OCI-M1 (cell line): Measurements from ENCODE around the gene AHRR.
A peak's percentile ranks its signal among the peaks of the same experiment; 100 is the strongest.
"Not testable (repeated sequence)": the region's sequence is repeated elsewhere in the genome, so short reads cannot be mapped to it uniquely, and the experiment has no call there.

Experiments used
- DNase-seq: peaks from one replicate; lab custom pipeline; 2025; lab: John Stamatoyannopoulos, UW

AHRR gene

DNA sequence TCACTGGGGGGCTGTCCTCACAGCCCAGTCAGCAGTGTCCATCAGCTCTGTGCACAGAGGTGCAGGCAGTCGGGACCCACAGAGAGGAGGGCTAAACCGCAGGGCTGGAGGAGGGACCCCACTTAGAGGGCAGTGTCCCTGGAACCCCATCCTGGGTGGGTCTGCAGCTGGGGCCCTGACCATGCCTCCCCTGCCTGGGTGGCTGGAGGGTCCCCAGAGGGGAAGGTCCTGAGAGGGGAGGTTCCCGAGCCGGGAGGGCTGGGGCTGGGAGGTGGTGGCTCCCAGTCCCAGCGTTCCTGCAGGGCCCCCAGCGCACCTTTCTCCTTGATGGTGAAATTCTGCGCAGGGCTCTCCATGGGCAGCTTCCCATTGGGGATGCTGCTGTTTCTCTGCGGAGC is 154.2 kb downstream of the AHRR start:
- DNase-seq, result no peak

DNA sequence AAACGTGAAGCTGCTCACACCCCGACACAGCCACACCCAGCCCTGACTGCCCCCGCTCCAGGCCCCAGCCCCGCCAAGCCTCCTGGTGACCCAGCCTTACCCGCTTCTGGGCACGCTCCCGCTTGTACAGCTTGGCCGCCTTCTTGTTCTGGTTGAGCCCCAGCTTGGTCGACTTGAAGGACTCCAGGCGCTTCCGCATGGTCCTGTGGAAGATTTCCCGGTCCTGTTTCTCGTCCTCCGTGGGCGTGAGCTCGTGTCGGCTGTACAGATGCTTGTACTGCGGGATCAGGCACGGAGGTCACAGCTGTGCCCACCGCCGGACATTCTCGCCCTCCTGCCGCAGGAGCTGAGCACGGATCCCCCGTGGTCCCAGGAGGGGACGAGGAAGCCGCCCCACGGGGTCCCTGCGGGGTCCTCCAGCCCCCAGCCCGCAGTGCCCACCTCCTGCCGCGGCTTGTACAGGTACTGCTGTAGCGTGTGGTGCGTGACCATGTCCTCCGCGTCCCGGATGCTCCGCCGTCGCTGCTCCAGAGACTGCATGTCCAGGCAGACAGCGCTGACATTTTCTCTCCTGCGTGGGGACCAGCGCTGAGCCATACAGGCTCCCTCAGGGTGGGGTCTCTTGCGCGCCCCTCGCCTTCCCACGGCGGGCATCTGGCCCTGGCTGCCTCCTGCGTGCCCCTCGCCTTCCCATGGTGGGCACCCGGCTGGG is 154.7 kb downstream of the AHRR start:
- DNase-seq, result no peak

DNA sequence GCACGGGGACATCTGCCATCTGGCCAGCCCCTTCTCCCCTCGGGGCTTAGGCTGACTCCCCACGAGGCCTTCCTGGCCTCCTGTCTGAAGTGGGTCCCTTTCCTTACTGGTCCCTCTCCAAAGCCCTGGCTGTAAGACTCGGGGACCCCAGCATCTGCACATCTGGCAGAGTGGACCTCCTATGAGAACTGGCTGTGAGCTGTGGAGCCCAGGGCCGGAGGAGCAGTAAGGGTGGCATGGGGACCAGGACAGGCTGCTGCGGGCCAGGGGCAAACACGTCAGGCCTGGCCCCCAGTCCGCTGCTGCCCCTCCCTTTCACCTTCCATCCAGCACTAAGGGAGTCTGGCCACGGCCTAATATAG is 155.3 kb downstream of the AHRR start:
- DNase-seq, result no peak

DNA sequence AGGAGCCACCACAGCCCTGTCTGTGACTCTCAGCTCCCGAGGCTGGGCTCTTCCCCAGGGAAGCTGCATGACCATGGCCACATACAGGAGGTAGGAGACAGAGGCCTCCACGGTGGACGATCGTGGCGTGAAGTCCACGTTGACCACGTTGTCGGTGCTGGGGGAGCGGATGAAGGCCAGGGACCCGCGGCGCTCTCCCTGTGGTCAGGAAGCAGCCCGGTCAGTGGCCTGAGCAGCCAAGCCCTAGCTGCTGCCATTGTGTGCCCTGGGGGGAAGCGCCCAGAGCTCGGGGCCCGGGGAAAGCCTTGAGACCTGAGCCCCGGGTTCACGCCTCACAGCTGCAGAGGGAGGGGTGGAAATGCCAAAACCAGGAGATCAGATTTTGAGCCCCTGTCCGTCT is 155.7 kb downstream of the AHRR start:
- no peak for DNase-seq

DNA sequence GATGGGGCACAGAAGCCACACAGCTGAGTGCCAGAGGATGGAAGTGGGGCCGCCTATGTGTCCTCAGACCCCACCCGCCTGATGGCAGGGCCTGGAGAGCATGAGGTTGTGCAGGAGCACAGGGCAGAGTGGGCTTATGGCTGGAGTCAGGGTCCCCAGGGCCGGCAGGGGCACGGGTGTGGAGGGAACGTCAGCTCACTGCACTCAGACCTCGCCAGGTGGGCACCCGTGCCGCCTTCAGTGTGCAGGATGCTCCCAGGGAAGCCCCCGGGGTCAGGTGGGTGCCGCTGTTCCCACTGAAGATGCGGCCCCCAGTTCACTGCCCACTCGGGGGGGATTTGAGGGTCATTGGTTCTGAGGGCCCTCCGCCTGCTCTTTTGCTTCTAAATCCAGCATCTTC is 156.4 kb downstream of the AHRR start:
- no peak for DNase-seq

DNA sequence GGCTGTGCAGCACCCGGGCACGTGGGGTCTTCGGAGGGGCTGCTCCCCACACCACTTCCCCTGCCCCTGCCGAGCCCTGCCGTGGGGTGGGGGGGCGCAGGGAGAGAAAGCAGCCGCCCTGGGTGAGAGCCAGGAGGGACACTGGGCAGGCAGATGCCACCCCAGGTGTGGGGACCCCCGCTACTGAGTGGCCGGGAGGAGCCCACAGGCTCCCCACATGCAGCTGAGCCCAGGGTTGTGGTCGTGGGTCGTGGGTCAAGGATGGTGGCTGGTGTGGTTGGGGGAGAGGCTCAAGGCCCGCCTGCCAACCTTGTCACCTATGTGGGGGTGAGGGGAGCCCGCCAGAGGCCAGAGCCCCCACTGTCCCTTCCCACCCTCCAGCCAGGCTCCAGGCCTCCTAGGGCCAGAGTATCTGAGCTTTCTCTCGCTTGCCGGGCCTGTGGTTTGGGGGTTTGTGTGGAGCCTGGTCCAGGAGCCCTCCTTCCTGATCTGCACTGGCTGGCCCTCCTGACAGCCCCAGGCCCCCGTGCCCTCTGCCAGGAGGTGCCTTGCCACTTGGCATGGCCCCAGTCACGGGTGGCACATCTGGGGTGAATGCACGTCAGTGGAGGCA is 157.0 kb downstream of the AHRR start:
- no peak for DNase-seq

DNA sequence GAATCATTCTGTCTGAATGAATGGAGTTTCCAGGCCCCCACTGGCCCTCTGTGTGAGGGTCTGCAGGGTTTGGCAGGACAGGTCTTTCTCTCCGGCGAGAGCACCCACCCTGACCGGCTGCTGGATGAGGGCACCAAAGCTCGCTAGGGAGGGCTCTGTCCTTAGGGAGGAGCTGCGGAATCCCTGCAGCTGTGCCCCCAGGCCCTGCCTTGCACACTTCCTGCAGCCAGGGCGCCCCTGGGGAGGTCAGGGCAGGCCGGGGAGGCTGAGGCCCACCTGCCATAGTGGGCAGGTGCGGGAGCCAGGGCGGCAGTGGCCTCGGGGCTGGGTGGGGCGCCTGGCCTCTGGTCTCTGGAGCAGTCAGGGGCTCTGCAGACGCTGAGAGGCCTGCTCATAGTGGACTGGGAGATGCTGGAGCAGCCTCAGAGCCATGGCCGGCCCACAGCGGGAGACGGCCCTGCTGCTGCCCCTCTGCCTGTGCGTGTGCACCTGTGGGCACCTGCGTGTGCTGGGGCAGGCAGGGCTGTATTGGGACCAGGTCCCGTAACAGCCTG is 157.5 kb downstream of the AHRR start:
- no peak for DNase-seq

DNA sequence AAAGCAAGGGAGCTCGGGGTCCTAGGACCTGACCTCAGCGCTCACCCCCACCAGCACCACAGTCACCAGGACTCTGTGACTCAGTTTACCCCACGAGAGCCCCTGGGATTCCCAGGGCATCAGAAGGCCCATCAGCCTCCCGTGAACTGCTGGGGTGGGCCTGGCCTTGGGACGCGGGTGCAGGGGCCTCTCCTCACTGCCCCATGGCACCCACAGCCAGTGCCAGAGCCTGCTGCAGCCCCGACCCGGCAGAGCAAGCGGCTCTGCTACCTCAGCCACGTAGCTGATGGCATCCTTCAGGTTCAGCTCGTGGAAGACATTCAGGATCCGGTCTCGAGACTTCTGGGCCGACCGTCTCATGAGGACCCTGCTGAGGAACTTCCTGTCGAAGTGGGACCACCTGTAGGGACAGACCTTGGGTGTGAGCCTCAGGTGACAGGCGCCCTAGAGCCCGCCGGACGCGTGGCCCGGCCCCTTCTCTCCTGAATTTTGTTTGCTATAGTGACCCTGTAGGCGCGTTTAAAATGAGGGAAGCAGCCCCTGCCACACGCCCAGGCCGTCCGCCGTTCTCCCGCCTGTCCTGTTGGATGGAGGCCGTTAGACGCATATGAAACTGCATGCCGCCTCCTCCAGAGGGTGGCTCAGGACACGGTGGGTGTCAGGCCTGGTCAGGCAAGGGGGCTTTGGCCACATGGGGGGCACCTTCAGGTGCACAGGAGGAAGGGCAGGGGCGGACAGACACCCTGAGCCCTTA is 158.2 kb downstream of the AHRR start:
- DNase-seq, result no peak

DNA sequence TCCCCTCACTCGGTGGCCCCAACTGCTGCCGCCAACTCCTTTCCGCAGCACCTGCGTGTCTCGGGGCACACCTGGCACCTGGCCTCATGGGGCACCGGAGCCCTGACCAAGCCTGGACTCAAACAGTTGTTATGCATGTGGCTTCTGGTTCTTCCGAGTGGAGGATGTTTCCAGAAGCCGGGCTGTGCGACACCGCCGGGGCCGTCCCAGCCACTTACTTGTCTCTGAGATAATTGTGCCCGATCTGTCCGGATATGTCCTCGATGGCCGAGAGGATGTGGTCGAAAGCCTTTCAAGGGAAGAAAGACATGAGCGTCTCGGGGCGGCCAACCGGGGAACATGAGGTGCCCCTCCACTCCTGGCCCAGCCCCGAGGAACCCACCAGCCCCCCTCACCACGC is 159.8 kb downstream of the AHRR start:
- DNase-seq, result no peak

DNA sequence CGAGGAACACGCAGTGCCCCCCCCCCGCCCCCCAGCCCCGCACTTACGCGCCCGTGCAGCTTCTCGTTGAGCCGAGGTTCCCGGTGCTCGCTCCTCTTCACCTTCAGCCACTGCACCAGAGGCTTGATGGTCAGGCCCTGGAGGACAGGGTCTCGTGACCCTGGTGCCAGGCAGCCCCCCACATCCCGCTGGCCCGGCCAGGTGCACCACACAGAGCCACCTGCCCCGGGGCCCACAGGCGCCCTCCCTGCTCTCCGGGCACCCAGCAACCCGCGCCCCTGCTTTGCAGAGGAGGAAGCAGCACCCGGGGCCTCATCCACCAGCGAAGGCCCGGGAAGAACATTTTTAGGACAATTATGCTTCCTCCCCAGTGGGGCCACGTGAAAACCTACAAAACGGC is 160.5 kb downstream of the AHRR start:
- no peak for DNase-seq

DNA sequence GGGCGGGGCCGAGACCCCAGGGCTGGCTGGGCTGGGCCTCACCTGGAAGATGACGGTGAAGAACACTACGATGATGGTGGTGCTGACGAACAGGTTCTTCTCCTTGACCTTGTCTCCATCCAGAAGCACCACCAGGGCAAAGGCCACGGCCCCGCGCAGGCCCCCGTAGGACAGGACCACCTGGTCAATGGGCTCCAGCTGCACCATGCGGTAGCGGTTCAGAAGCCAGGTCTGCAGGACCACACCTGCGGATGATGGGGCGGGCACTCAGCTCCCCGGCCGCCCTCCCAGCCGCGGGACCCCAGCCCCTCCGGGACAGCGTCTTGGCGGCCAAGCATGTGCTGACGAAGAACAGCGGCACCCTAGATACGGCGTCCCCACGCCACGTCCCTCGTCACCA is 161.0 kb downstream of the AHRR start:
- DNase-seq, result no peak

DNA sequence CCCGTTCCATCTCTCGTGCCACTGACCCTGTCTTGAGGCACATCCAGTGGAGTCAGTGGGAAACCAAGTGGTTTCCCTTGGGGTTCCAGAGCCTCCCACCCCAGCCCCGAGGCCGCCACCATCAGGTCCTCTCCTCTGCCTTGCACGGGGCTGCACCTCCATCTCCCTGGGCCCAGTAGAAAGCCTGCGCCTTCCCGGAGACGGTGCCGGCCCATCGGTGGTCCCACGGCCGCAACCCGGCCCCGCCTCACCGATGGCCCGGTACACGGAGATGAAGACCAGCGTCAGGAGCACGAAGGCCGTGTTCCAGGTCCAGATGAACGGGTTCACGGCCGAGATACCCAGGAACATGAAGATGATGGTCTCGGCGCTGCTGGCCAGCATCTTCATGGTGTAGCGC is 161.5 kb downstream of the AHRR start:
- no peak for DNase-seq

DNA sequence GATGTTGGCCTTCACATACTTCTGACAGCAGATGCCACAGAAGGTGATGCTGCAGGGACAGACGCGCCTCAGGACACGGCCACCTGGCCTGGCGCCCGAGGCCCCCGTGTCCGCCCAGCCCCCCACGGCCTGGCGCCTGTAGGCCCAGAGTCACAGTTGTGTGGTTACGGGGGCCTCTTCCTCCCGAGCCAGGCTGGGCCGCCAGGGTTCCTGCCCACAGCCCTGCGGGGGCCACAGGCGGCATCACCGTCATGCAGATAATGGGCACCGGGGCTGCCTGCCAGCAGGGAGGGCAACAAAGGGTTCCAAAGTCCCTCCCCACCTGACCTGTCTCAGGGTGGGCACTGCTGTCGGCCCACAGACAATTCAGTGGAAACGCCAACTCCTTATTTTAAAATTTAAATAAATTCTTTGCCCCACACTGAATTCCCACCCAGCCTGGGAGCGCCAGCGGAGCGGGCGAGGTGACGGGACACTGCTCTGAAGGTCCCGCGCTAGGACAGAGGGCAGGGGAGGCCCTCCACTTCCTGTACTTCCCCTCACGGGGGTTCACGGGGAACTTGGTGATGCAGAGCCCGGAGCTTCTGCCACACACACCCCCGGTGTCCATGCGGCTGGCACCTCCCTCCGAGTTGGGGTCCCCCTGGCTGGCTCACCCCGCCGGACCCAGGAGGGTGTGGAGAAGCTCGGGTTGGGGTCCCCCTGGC is 162.1 kb downstream of the AHRR start:
- no peak for DNase-seq

DNA sequence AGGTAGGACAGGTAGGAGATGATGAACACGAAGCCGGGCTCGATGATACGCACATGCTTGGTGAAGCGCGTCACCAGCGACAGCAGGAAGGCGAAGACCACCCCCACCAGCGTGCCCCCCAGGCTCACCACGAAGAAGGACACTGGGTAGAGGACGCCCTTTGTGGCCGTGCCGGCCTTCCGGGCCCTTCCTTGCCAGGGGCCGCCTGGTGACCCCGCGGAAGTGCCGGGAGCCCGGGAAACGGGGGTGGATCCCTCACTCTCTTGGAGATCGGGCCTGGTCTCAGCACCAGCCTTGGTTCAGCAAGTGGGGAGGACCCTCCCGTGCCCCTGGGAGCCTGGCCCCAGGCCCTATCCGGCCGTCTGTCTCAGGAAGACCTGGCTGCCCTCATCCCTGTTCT is 163.0 kb downstream of the AHRR start:
- no peak for DNase-seq

DNA sequence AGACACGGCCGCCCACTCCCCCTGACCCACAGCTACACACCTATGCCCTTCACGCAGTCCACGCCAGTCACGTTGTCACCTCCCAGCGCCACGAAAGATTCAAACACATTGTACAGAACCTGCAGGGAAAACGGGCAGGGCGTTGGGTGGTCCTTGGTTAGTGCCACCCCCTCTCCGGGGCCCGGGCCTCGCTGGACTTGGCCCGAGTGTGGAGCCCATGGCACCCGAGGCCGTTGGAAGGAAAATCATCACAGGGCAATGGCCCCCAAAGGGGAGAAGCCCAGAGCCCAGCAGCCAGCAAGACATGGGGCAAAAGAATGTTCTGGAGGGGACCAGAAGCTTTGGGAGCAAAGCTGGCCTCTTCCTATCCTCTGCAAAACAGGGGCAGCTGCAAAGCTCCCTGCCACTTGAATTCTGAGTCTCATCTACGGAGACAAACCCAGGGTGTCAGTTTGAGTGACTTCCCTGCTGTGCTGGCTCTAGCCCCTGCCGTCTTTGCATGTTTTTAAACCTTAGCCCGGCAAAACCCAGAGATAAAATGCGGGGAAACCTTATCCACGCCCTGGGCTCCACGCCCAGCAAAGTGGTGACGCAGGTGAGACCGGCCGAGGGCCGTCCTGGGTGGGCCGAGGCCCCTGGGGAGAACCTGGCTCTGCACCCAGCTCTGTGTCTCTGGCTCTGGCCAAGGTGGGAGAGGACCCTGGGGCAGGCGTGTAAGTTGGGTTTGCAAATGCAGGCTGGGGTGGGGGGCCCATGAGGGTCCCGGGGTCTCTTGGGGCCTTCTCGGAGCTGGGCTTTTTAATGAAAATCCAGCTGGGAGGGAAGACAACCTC is 163.8 kb downstream of the AHRR start:
- DNase-seq, result no peak

DNA sequence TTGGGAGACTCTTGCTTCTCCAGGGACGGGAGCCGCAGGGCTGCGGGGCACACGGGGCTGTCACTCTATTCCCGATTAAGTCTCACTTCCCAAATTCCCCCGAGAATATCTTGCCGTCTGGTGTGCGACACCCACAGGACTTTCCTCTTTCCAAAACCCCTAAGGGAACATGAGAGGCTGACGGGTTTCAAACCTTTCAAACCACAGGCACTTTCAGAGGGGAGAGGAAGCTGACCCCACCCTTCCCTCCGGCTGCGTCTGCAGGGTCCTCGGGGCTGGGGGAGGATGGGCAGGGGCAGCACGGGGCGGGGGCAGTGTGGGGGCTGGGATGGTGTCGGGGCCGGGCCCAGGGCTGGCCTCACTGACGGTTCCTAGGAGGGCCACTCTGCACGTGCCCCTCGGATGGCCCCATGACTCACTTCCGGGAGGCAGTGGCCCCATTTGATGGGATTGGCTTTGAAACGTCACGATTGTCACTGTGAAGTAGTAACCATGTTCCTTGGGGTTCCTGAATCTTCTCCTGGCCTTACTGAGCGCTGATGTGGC is 164.5 kb downstream of the AHRR start:
- DNase-seq, result peak; percentile 14

DNA sequence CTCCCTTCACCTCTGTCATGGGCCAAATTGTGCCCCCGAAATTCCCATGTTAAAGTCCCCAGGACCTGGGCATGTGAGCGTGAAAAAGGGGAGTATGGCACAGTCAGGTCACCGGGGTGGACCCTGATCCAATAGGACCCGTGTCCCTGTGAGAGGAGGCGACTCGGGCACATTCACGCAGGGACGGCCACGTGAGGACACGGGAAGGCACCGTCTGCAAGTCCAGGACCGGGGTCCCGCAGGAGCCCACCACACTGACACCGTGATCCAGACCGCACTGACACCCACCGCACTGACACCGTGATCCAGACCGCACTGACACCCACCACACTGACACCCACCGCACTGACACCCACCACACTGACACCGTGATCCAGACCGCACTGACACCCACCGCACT is 165.1 kb downstream of the AHRR start:
- DNase-seq, result not testable (repeated sequence)
